GM12878 (cell line): ENCODE data around the gene KCNMB2. TPM values are rescaled to one million over a fixed set of nuclear protein-coding genes. Genes with fewer than 3 reads are reported as not detected.

ENCODE experiments used
- ATAC-seq: fragments of 200-7000 bp; cut with Tn5 transposase; 3 replicates; pipeline ENCODE4 v1.9.1; 2020; ENCODE audit warnings: mild to moderate bottlenecking, moderate library complexity
- BruUV-seq: library from RNA; stranded (reverse); fragments of 400-500 nt; replicated peaks from 2 replicates; lab custom pipeline; 2021; lab: Mats Ljungman, UMichigan
- CTCF ChIA-PET: fragments of 300-600 bp; sonication (Branson Sonifier 250); formaldehyde crosslinking; extraction: SDS; loops from one replicate; lab custom pipeline; 2021; ENCODE audit warnings: inconsistent platforms; lab: Yijun Ruan, JAX
- POLR2A ChIA-PET: fragments of 350-600 bp; formaldehyde crosslinking; extraction: SDS; loops from one replicate; lab custom pipeline; 2021; ENCODE audit warnings: inconsistent platforms; lab: Charles Lee
- RAD21 ChIA-PET: fragments of 300-600 bp; sonication (Branson Sonifier 250); formaldehyde crosslinking; loops from one replicate; lab custom pipeline; 2023; ENCODE audit warnings: antibody characterized with exemption; ENCODE audit not compliant: unreplicated experiment; lab: Charles Lee
- SMC1A ChIA-PET: fragments of 300-600 bp; sonication (Branson Sonifier 250); formaldehyde crosslinking; loops from one replicate; lab custom pipeline; 2023; ENCODE audit not compliant: unreplicated experiment, uncharacterized antibody; lab: Charles Lee
- DNase-seq: peaks from one replicate; pipeline ENCODE4 v3.0.0-alpha.2; 2011; ENCODE audit warnings: low read depth, low spot score
- FAIRE-seq: peaks from 3 replicates; lab custom pipeline; 2011; peaks lifted over from hg19 to GRCh38; lab: Jason Lieb, UNC
- H2AFZ ChIP-seq: 2 replicates; pipeline ENCODE4 v1.6.0; 2011; ENCODE audit warnings: low read depth, low read length, control low read depth; ENCODE audit not compliant: control insufficient read depth
- H3K27ac ChIP-seq: 2 replicates; pipeline ENCODE4 v1.5.1; 2011; ENCODE audit warnings: control low read depth; ENCODE audit not compliant: control insufficient read depth, insufficient read depth
- H3K27me3 ChIP-seq, 2 experiments: replicated peaks in 1 of 2; 2 replicates each; pipeline versions ENCODE4 v1.6.0 to v1.6.1; 2011; ENCODE audit warnings: low read length in 1 of 2; ENCODE audit not compliant: control insufficient read depth in 2 of 2, insufficient read depth in 2 of 2
- H3K36me3 ChIP-seq, 2 experiments: 2 replicates each; pipeline ENCODE4 v1.5.1; 2011; ENCODE audit warnings: low read length in 1 of 2; ENCODE audit not compliant: control insufficient read depth in 2 of 2, insufficient read depth in 2 of 2
- H3K4me1 ChIP-seq: 2 replicates; pipeline ENCODE4 v1.6.1; 2011; ENCODE audit warnings: mild to moderate bottlenecking, low read length, moderate library complexity, mixed read lengths; ENCODE audit not compliant: control insufficient read depth, insufficient read depth
- H3K4me2 ChIP-seq: 2 replicates; pipeline ENCODE4 v1.6.0; 2011; ENCODE audit warnings: control low read depth; ENCODE audit not compliant: control insufficient read depth, insufficient read depth
- H3K4me3 ChIP-seq: fragments of 200-600 bp; sonication (generic); 2 replicates; pipeline ENCODE4 v1.5.1; 2016
- H3K79me2 ChIP-seq: 2 replicates; pipeline ENCODE4 v1.6.0; 2011; ENCODE audit warnings: low read length; ENCODE audit not compliant: control insufficient read depth, insufficient read depth
- H3K9ac ChIP-seq: 2 replicates; pipeline ENCODE4 v1.8.0; 2011; ENCODE audit warnings: low read length, control low read depth, mixed read lengths; ENCODE audit not compliant: control insufficient read depth, insufficient read depth
- H3K9me3 ChIP-seq: replicated peaks from 3 replicates; pipeline ENCODE4 v1.5.1; 2011; ENCODE audit warnings: mild to moderate bottlenecking, low read length; ENCODE audit not compliant: control insufficient read depth, insufficient read depth
- H4K20me1 ChIP-seq: 2 replicates; pipeline ENCODE4 v1.6.0; 2011; ENCODE audit not compliant: control insufficient read depth, insufficient read depth
- ATF2 ChIP-seq: IDR thresholded peaks from 2 replicates; pipeline ENCODE4 v1.6.1; 2012; ENCODE audit warnings: low read length, inconsistent platforms
- ATF7 ChIP-seq: fragments of 450-650 bp; IDR thresholded peaks from 2 replicates; pipeline ENCODE4 v1.6.1; 2016; ENCODE audit warnings: low read depth, mild to moderate bottlenecking
- ELK1 ChIP-seq: IDR thresholded peaks from 2 replicates; pipeline ENCODE4 v1.6.1; 2012; ENCODE audit warnings: low read depth, low read length, improper control_type of control experiment
- HDAC2 ChIP-seq: fragments of 200-600 bp; sonication (generic); IDR thresholded peaks from 2 replicates; pipeline ENCODE4 v1.6.1; 2017
- HDGF ChIP-seq: fragments of 450-650 bp; IDR thresholded peaks from 2 replicates; pipeline ENCODE4 v1.6.1; 2016; ENCODE audit warnings: antibody characterized with exemption
- HSF1 ChIP-seq: fragments of 150-350 bp; IDR thresholded peaks from 2 replicates; pipeline ENCODE4 v1.6.1; 2014; ENCODE audit warnings: mild to moderate bottlenecking, low read depth, low read length
- IRF4 ChIP-seq: IDR thresholded peaks from 2 replicates; pipeline ENCODE4 v1.6.1; 2011; ENCODE audit warnings: low read depth, low read length
- MAX ChIP-seq: IDR thresholded peaks from 2 replicates; pipeline ENCODE4 v1.6.1; 2012; ENCODE audit warnings: low read depth, low read length, improper control_type of control experiment
- MEF2B ChIP-seq: fragments of 450-650 bp; IDR thresholded peaks from 2 replicates; pipeline ENCODE4 v1.6.1; 2018; ENCODE audit warnings: mild to moderate bottlenecking, moderate library complexity; ENCODE audit not compliant: partially characterized antibody, poor library complexity, severe bottlenecking
- MTA3 ChIP-seq: IDR thresholded peaks from 2 replicates; pipeline ENCODE4 v1.6.1; 2012; ENCODE audit warnings: low read length, inconsistent platforms, borderline replicate concordance
- MYC ChIP-seq: IDR thresholded peaks from 2 replicates; pipeline ENCODE4 v1.6.1; 2011; ENCODE audit warnings: mild to moderate bottlenecking, low read length, moderate library complexity, inconsistent platforms; ENCODE audit not compliant: insufficient read depth, insufficient replicate concordance, insufficient read length, severe bottlenecking
- POU2F2 ChIP-seq: IDR thresholded peaks from 3 replicates; pipeline ENCODE4 v1.6.1; 2011; ENCODE audit warnings: low read depth, mild to moderate bottlenecking, low read length, borderline replicate concordance
- SP1 ChIP-seq: IDR thresholded peaks from one replicate; pipeline ENCODE4 v1.6.1; 2011; ENCODE audit warnings: low read depth, low read length
- ZNF24 ChIP-seq: fragments of 450-650 bp; IDR thresholded peaks from 2 replicates; pipeline ENCODE4 v1.6.1; 2017; ENCODE audit warnings: antibody characterized with exemption, mild to moderate bottlenecking
- WGBS: methylation state at CpG from one replicate; pipeline ENCODE4 v1.1.6; 2016; ENCODE audit warnings: low lambda C conversion rate; ENCODE audit not compliant: insufficient replicate concordance, insufficient coverage; ENCODE audit errors: missing lambda C conversion rate; 5-methylcytosine and 5-hydroxymethylcytosine counted together
- in situ Hi-C: fragments of 300-500 bp; cut with MboI; formaldehyde crosslinking; loops from 9 replicates; pipeline ENCODE4 v1.14.3; 2018; ENCODE audit warnings: mixed read lengths
- intact Hi-C: fragments of 100-400 bp; cut with micrococcal nuclease; formaldehyde crosslinking; loops from one replicate; pipeline ENCODE4 v1.14.2; 2022; ENCODE audit not compliant: unreplicated experiment
- polyA plus RNA-seq, 11 experiments: library from polyadenylated mRNA; depleted of rRNA in 4 of 11; unstranded in 6 of 11; stranded (reverse) in 5 of 11; fragments of >200 nt; fragmentation: Nextera tagmentation in 4 of 11; fragmentation: Illumina TruSeq in 1 of 11; extraction: Ambion mirVana in 4 of 11; extraction: Trizol in 1 of 11; gene quantifications; 1 replicate in 1 of 11; 2 replicates in 10 of 11; pipeline versions ENCODE4 v1.2.1 to v1.2.3, GENCODE V29; 2011 to 2016; ENCODE audit warnings: inconsistent platforms in 2 of 11, missing spikeins in 2 of 11, low read depth in 1 of 11
- total RNA-seq, 4 experiments: library from RNA; depleted of rRNA in 3 of 4; stranded (reverse); fragments of >200 nt in 3 of 4; fragmentation: Illumina TruSeq in 1 of 4; extraction: Trizol in 1 of 4; gene quantifications; 2 replicates each; pipeline versions ENCODE4 v1.2.1 to v1.2.3, GENCODE V29; 2013 to 2021

Gene KCNMB2
- total and polyA plus RNA-seq, 10 of the 15 experiments (the other 5 are each of a cell fraction or from before 2014, with no cell fraction given): 0.22 to 18.8 (median 11.0) TPM

GRCh38 chr3:178823591-178824246 lies 287.5 kb downstream of the KCNMB2 start:
- POLR2A ChIA-PET: no interaction called here
- Histone ChIP-seq H3K9me3 (no peaks in the 10 kb centered on the region), H3K27me3 (no peaks in the 10 kb centered on the region), H3K36me3 (no peaks in the 10 kb centered on the region), H3K9ac (no peak overlapping the region), H3K27ac (no peak overlapping the region), H3K79me2 (no peaks in the 10 kb centered on the region), H3K4me3 (no peak overlapping the region), H3K4me2 (no peak overlapping the region), H3K4me1 (peaks cover 13% of the 10 kb centered on the region; the same call in 1 of the 2 replicates), H2AFZ (no peak overlapping the region), H4K20me1 (no peaks in the 10 kb centered on the region)
- 69% methylated on average over 5 of the region's 5 CpGs for WGBS
- no TSS peak for BruUV-seq
- TF ChIP-seq ATF7 (no peak), MAX (no peak), IRF4 (no peak), ATF2 (no peak), ELK1 (no peak), MYC (no peak), SP1 (no peak), ZNF24 (no peak), HDGF (no peak), HSF1 (no peak), MEF2B (no peak), HDAC2 (no peak), MTA3 (no peak), POU2F2 (no peak)
- FAIRE-seq (no peak), DNase-seq (no peak), ATAC-seq (no peak)
- intact Hi-C loops (no loop called here), in situ Hi-C loops (no loop called here)
- RAD21 ChIA-PET: no interaction called here
- CTCF ChIA-PET: interaction anchor here (0.7 kb wide), 1 partner anchor 62 kb away, joined by 3 read pairs; no protein-coding TSS in a partner anchor
- SMC1A ChIA-PET: interaction anchor here (0.6 to 1.2 kb wide), 4 partner anchors 11 to 488 kb away, joined by 3 to 8 read pairs (median 4); no protein-coding TSS in a partner anchor
